Right ventricle myocardium inferior (tissue), 1 donor: ENCODE data around the gene ACSS1. TPM values are rescaled to one million over a fixed set of nuclear protein-coding genes. Genes with fewer than 3 reads are reported as not detected.
A peak's percentile ranks its signal among the peaks of the same experiment; 100 is the strongest.

Experiments used
- ATAC-seq: fragments of 200-7000 bp; cut with Tn5 transposase; one replicate; pipeline ENCODE4 v1.9.1; 2020; ENCODE audit warnings: mild to moderate bottlenecking, moderate library complexity
- DNase-seq: peaks from one replicate; pipeline ENCODE4 v3.0.0; 2021; ENCODE audit errors: missing footprints
- intact Hi-C: fragments of 100-400 bp; cut with DNase I; formaldehyde crosslinking; loops from one replicate; pipeline ENCODE4 v1.11.0; 2022
- total RNA-seq: library from RNA; stranded (reverse); fragmentation: NEBNext Ultra II Directional; extraction: Animal tissue kit (Norgen Biotek cat#: 25700); gene quantifications from one replicate; pipeline ENCODE4 v1.2.1, GENCODE V29; 2021
- donor health status: DM: no; HTN: yes; CAD: no; lungs with severe emphysema.

Gene ACSS1
- total RNA-seq, 1 donor from 2014 or later, result 135 TPM

DNA sequence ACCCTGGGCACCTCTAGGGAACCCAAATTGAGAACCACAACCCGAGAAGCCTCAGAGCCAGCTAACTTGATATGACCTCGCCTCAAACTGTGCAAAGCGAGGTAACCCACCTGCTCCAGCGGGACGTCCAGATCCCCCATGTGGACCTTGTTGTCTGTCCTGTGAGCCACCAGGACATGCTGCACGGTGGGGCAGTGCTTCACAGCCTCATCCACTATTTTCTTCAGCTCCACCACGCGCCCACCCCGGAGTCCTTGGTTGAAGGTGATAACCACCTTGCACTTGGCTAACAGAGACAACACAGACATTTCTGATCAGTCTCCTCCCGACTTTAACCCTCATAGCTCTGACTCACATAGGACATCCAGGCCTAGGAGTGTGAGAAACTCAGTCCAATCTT lies 34.6 kb downstream of the ACSS1 start:
- DNase-seq, result no peak
- intact Hi-C loops, result no loop called here
- ATAC-seq, result no peak

DNA sequence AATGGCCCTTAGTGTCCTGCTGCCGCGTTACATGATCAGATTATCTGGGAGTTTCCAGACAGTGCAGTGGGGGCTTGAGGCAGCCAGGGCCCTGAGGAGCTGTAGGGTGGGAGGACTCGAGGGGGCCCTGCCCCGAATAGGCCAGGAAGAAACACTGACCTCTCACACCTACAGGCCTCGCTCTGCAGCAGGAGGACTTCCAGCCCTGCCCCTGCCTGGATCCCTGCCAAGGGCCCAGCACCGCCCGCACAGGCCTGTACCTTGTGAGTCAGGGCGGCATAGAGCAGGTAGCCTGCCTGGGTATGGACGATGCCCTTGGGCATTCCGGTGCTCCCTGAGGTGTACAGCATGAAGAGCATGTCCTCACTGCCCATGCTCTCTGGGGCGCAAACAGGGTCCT lies 35.3 kb downstream of the ACSS1 start:
- intact Hi-C loops, result no loop called here
- DNase-seq (no peak), ATAC-seq (peak; percentile 43)

DNA sequence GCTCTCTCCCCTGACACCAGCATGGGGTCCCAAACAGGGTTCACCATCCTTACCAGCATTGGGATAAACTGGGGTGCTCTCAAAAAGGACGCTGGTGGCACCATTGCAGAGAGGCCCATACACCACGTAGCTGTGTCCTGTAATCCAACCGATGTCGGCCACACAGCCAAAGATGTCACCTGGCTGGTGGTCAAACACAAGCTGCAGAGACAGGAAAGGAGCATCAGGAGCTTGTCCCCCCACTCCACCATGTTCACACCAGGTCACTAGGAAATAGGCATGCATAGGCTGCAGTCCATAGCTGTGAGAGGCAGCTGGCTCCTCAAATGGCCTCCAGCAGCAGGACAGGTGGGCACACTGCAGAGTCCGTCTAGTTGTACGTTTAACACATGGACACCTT lies 36.6 kb downstream of the ACSS1 start:
- intact Hi-C loops, result no loop called here
- DNase-seq (no peak), ATAC-seq (no peak)

DNA sequence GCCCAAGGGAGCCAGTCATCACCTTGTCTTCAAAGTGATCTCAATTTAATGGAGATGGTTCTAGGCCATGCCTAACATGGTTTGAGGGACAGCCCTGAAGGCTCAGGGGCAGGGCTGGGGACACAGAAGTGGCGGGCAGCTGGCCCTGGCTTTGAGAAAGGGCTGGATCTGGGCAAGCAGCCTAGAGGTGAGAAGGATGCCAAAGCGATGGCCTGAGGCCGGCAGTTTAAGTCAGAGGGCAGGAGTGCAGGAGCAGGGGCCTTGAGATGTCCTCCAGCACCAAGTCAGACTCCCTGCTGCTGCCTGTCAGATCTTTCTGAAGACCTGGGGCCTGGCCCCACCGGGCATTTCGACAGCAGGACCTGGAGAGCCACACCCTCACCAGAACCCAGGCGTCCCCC lies 37.0 kb downstream of the ACSS1 start:
- no peak for DNase-seq
- peak; percentile 50 for ATAC-seq
- intact Hi-C loops, result no loop called here

DNA sequence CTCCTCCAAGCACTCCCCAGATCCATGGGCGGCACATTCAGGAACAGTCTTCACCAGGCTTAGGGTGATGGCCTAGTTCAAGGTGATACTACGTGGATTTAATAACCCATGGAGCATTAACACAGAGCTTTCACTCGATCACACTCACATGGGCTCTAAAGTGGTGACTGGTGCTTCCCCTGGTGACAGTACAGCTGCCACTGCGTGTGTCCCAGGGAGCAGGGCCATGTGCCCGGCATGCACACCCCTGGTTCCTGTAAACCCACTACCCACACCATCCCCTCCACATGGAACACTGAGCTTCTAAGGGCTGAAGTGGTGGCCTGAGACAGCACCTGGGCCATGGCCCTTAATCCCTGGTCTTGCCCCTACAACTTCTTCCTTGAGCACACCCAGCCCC lies 37.6 kb downstream of the ACSS1 start:
- intact Hi-C loops, result no loop called here
- DNase-seq (no peak), ATAC-seq (no peak)

DNA sequence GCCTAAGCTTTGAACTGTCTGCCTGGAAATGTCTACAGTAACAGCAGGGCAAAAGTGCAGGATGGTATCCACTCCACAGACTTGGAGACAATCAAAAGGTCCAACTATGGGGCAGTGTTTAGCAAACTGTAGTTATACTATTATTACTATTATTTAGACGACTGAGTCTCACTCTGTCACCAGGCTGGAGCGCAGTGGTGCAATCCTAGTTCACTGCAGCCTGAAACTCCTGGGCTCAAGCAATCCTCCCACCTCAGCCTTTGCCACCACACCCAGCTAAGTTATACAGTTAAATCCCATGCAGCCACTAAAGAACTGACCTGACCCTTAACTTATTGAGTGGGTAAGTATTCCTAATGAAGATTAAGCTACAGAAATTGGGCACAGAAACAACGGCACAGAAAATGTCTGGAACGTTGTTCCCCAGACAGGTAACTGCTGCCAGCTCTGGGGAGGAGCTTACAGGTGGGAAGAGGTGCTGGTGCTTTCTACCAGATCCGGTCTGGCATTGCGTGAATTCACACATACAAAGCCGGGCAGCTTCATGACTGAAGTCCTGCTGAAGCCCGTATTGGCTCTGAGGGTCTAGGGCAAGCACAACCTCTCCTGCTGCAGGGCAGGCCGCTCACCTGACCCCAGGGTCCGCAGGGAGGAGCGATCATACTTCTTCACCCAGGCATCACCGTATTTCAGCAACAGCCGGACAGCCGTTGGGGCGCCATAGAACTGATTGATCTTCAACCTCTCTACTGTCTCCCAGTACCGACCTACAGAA lies 38.4 kb downstream of the ACSS1 start:
- no peak for DNase-seq
- intact Hi-C loops, result no loop called here

GRCh38 chr20:25018841-25019240 lies 39.1 kb downstream of the ACSS1 start:
- intact Hi-C loops, result no loop called here
- ATAC-seq, result no peak
- DNase-seq, result no peak

More for the DNA sequence above, 38.4 kb downstream of the ACSS1 start:
- ATAC-seq, result no peak

- intact Hi-C loops, result no loop called here
- DNase-seq, result no peak
- ATAC-seq, result no peak
Observed at GRCh38 chr20:25018425-25018824, 39.5 kb downstream of the ACSS1 start.

GRCh38 chr20:25017257-25017803 lies 40.6 kb downstream of the ACSS1 start:
- ATAC-seq, result no peak
- intact Hi-C loops, result no loop called here
- no peak for DNase-seq

DNA sequence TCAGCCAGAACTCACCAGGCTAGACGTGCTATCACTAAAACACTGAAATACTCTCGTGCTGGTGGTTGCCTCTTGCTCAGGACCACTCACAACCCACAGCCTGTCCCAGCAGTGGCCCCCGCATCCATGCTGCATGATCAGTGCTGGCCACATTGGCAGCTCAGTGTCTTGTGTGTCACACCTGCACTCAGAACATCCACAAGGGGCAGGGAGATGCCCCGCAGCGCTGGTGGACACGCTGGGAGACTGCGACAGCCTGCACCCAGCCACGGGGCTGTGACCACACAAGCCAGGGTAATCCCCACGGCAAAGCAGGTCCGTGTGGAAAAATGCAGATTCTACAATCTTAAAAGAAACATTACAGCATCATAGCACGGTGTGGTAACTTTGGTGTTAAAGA lies 41.5 kb downstream of the ACSS1 start:
- ATAC-seq (no peak), DNase-seq (no peak)
- intact Hi-C loops, result no loop called here

GRCh38 chr20:25015986-25016385 lies 42.0 kb downstream of the ACSS1 start:
- DNase-seq (no peak), ATAC-seq (no peak)
- intact Hi-C loops, result no loop called here

DNA sequence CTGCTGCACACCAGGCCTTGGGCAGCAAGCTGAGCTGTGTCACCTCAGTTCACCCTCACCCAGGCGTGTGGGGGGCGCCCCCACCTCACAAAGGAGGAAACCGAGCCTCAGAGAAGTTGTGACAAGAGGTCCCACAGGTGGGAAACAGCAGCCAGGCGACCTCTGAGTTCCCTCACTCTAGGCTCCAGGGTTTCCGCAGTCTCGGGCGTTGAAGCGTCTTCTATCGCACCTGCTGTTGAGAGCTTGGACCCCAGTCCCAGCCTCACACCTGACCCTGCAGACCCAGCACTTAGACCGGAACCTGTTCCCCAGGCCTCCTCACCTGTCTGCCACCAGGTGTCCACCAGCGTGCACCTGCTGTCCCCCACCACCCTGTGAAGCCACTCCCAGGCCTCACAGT lies 43.1 kb downstream of the ACSS1 start:
- ATAC-seq, result no peak
- DNase-seq, result no peak
- intact Hi-C loops, result no loop called here

DNA sequence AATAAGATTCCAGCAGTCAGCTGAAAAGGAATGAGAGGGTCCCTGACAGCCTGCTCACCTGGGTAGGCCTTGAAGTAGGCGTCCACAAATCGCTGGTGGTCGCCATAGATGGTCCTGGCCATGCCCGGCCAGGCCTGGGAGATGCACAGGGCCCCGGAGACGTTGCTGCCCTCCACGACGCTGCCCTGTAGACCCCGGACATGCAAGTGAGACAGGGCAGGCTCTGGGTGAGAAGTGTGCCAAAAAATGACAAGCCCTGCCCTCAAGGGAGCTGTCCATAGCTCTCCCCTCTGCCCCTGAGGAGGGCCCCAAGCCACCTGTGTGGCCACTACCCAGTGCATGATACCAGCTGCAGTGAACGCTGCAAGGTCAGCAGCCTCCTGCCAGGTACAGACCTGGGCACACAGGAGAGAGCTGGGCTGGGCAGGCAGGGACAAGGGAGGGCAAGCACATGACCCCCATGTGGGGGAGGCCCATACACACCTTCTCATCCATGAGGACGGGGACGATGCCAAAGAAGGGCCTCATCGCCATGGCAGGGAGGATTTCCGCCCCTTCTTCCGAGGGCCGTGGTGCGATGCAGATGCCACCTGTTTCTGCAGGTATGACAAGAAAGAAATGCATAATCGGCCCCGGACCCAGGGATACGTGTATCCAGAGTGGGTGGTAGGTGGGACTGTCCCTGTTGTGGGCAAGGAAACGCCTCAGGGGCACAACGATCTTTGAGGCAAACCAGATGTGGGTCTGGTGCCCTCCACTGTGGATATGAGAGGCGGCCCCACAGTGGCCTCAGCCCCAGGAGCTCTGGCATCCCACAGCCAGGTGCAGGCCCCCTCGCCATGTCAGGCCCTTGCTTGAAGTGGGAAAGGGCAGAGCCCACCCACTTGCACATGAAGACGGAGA lies 44.2 kb downstream of the ACSS1 start:
- DNase-seq, result no peak
- intact Hi-C loops, result no loop called here
- no peak for ATAC-seq

GRCh38 chr20:25012616-25013189 lies 45.2 kb downstream of the ACSS1 start:
- intact Hi-C loops, result no loop called here
- DNase-seq, result no peak
- ATAC-seq, result no peak

- DNase-seq, result no peak
- ATAC-seq, result no peak
- intact Hi-C loops, result no loop called here
Observed at GRCh38 chr20:25011831-25012241, 46.1 kb downstream of the ACSS1 start.

- DNase-seq (no peak), ATAC-seq (no peak)
- intact Hi-C loops, result no loop called here
Observed at GRCh38 chr20:25011261-25011660, 46.7 kb downstream of the ACSS1 start.

GRCh38 chr20:25009218-25010145 lies 48.5 kb downstream of the ACSS1 start:
- intact Hi-C loops, result no loop called here
- ATAC-seq, result peak; percentile 61
- no peak for DNase-seq

- no peak for DNase-seq
Observed at GRCh38 chr20:25008388-25009217, 49.3 kb downstream of the ACSS1 start.

More at GRCh38 chr20:25008388-25009217, 49.3 kb downstream of the ACSS1 start:
- no peak for ATAC-seq
- intact Hi-C loops, result no loop called here
